ENCODE results near the gene SHROOM3. TPM values are rescaled to one million over a fixed set of nuclear protein-coding genes. Genes with fewer than 3 reads are reported as not detected.

Gene SHROOM3
- total and polyA plus RNA-seq, 2 donors (not counting 3 experiments of a cell fraction or from before 2014, with no cell fraction given) = 2.7 to 6.7 TPM

DNA sequence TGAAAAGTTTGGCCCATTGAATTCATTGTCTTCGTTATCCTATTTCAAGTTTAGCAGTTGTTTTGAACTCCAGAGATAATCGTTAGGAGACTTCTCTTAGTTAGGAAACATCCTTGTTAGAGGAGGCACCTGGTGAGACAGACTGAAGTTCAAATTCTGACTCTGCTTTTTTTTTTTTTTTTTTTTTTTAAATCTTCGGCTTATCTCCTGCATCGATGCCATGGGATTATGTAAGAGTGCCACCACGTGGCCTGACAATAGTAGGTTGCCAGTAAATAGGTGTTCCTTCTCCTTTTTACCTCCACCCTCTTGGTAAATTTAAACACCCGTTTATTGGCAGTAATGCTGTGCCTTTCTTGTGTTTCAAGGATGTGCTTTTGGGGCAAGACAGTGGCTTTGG is 313.6 kb downstream of the SHROOM3 start:
- no TSS peak for BruUV-seq (replicated peaks)
- no peak overlapping the region for H3K27ac ChIP-seq (ENCODE audit: insufficient read depth, low read depth, low read length)
- TF ChIP-seq MAX (IDR thresholded peaks at IDR 0.05; ENCODE audit: insufficient read depth, insufficient read length) (peak; percentile 73), FOS (IDR thresholded peaks at IDR 0.05; ENCODE audit: borderline replicate concordance, insufficient read depth, low read length) (no peak), MYC (IDR thresholded peaks at IDR 0.05; ENCODE audit: low read depth, low read length) (no peak), EZH2 (IDR thresholded peaks at IDR 0.05; ENCODE audit: borderline replicate concordance, low read depth, low read length, severe bottlenecking) (no peak), JUN (IDR thresholded peaks at IDR 0.05; ENCODE audit: borderline replicate concordance, insufficient read depth, insufficient read length, low read depth) (no peak), POLR2AphosphoS5 (IDR thresholded peaks at IDR 0.05; ENCODE audit: insufficient read depth, low read depth, low read length) (no peak), POLR2A (IDR thresholded peaks at IDR 0.05; ENCODE audit: low read depth, low read length) (no peak), GATA2 (IDR thresholded peaks at IDR 0.05; ENCODE audit: insufficient read depth, insufficient read length, low read depth, low read length) (peak; percentile 96)
- TF ChIP-seq, protein P1, sequence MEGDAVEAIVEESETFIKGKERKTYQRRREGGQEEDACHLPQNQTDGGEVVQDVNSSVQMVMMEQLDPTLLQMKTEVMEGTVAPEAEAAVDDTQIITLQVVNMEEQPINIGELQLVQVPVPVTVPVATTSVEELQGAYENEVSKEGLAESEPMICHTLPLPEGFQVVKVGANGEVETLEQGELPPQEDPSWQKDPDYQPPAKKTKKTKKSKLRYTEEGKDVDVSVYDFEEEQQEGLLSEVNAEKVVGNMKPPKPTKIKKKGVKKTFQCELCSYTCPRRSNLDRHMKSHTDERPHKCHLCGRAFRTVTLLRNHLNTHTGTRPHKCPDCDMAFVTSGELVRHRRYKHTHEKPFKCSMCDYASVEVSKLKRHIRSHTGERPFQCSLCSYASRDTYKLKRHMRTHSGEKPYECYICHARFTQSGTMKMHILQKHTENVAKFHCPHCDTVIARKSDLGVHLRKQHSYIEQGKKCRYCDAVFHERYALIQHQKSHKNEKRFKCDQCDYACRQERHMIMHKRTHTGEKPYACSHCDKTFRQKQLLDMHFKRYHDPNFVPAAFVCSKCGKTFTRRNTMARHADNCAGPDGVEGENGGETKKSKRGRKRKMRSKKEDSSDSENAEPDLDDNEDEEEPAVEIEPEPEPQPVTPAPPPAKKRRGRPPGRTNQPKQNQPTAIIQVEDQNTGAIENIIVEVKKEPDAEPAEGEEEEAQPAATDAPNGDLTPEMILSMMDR (IDR thresholded peaks at IDR 0.05; ENCODE audit: extremely low read depth in 1 of 2, insufficient read depth in 1 of 2, low read depth in 1 of 2, low read length in 2 of 2) = peak; percentile 28 to 35
- ChIA-PET POLR2A (no interaction called here), CTCF (no interaction called here)
- no peaks in the 10 kb centered on the region for H3K79me2 ChIP-seq (ENCODE audit: control insufficient read depth, insufficient read depth, low read length)
- no peaks in the 10 kb centered on the region for H3K9me1 ChIP-seq (replicated peaks; ENCODE audit: control insufficient read depth, extremely low read depth, insufficient read depth, low read length)
- H4K20me1 ChIP-seq (replicated peaks; ENCODE audit: control insufficient read depth, extremely low read depth, insufficient read depth, low read length) = no peaks in the 10 kb centered on the region
- H3K4me1 ChIP-seq (ENCODE audit: control insufficient read depth, extremely low read depth, insufficient read depth, low read length) = peaks cover 24% of the 10 kb centered on the region
- H3K9me3 ChIP-seq (replicated peaks; ENCODE audit: control insufficient read depth, insufficient read depth, low read length) = no peaks in the 10 kb centered on the region
- FAIRE-seq = no peak
- peak; percentile 57 for DNase-seq (ENCODE audit: low read depth, low spot score)
- H3K27me3 ChIP-seq (ENCODE audit: control insufficient read depth in 2 of 2, insufficient read depth in 2 of 2, low read length in 2 of 2) = no peaks in the 10 kb centered on the region
- H3K4me2 ChIP-seq (ENCODE audit: insufficient read depth, low read length) = no peak overlapping the region
- H2AFZ ChIP-seq (ENCODE audit: low read depth, low read length) = no peak overlapping the region
- dilution Hi-C loops (cut with MboI; ENCODE audit: extremely low pct_ligation_motif_present, low sequenced_read_pairs) (no loop called here), intact Hi-C loops (cut with micrococcal nuclease) (loop anchor here (1.0 to 2.0 kb wide), 2 partner anchors 237 to 318 kb away; no protein-coding TSS in a partner anchor)
- H3K9ac ChIP-seq (replicated peaks; ENCODE audit: extremely low read depth, insufficient read depth, low read length) = no peak overlapping the region
- H3K36me3 ChIP-seq (ENCODE audit: control insufficient read depth in 2 of 2, extremely low read depth in 1 of 2, insufficient read depth in 2 of 2, low read length in 2 of 2) = no peaks in the 10 kb centered on the region
- no peak overlapping the region for H3K4me3 ChIP-seq (replicated peaks in 1 of 3; ENCODE audit: insufficient read depth in 1 of 3, low read depth in 1 of 3, low read length in 3 of 3)

Data from endothelial cell of umbilical vein (primary cell).